ENCODE measurements around the gene COL5A1.

Gene COL5A1

DNA sequence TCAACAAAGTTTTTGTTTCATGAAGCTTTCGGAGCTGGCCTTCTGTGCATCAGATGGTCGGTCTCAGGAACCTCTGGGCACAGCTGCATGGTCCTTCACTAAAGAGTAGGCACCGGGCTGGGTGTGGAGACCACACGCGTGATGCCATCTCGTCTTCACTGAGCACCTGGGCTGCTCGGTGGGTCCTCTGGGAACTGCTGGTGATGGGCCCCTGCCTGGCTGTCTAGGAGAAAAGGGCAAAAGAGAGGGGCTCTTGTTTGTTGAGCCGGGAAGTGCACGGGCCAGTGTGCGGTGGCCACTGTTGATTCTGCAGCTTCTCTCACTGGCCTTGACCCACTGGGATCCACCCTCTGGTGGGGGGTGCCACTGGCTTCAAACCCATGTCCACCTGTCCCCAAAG, 46.0 kb downstream of the COL5A1 start:
- TF ChIP-seq FOXP2 (optimal IDR thresholded peaks at IDR 0.05; ENCODE audit: borderline replicate concordance, extremely low read depth, extremely low read length, insufficient read depth) = no peak
- no peak for TF ChIP-seq SIN3A (IDR thresholded peaks at IDR 0.05; ENCODE audit: borderline replicate concordance, insufficient read depth, low read length)

DNA sequence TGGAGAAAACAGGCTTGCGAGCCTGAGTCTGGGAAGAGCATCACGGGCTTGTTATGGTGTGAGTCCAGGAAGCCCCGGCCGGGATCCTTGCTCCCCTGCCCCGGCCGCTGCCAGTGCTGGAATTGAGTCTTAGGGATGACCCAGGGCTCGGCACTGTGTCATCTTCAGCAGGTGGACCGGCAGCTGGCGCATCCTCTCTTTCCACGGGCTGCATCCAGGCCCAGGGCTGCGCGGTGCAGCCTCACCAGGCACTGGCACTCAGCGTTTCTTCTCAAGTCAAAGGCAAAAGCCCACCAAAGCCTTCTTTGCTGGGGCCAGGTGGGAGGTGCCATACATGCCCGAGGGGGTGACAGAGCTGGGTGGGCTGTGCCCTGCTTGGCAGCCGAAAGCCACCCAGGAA, 46.6 kb downstream of the COL5A1 start:
- TF ChIP-seq TAF1 (IDR thresholded peaks at IDR 0.05; ENCODE audit: borderline replicate concordance, insufficient read depth, low read length) = no peak
- TF ChIP-seq, protein P1, sequence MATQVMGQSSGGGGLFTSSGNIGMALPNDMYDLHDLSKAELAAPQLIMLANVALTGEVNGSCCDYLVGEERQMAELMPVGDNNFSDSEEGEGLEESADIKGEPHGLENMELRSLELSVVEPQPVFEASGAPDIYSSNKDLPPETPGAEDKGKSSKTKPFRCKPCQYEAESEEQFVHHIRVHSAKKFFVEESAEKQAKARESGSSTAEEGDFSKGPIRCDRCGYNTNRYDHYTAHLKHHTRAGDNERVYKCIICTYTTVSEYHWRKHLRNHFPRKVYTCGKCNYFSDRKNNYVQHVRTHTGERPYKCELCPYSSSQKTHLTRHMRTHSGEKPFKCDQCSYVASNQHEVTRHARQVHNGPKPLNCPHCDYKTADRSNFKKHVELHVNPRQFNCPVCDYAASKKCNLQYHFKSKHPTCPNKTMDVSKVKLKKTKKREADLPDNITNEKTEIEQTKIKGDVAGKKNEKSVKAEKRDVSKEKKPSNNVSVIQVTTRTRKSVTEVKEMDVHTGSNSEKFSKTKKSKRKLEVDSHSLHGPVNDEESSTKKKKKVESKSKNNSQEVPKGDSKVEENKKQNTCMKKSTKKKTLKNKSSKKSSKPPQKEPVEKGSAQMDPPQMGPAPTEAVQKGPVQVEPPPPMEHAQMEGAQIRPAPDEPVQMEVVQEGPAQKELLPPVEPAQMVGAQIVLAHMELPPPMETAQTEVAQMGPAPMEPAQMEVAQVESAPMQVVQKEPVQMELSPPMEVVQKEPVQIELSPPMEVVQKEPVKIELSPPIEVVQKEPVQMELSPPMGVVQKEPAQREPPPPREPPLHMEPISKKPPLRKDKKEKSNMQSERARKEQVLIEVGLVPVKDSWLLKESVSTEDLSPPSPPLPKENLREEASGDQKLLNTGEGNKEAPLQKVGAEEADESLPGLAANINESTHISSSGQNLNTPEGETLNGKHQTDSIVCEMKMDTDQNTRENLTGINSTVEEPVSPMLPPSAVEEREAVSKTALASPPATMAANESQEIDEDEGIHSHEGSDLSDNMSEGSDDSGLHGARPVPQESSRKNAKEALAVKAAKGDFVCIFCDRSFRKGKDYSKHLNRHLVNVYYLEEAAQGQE (IDR thresholded peaks at IDR 0.05; ENCODE audit: insufficient read depth in 1 of 2, low read depth in 2 of 2, low read length in 2 of 2) = no peak
- no peak for TF ChIP-seq SIN3A (IDR thresholded peaks at IDR 0.05; ENCODE audit: borderline replicate concordance, insufficient read depth, low read length)
- TF ChIP-seq FOXP2 (optimal IDR thresholded peaks at IDR 0.05; ENCODE audit: borderline replicate concordance, extremely low read depth, extremely low read length, insufficient read depth) = no peak
- TF ChIP-seq POLR2AphosphoS5 (IDR thresholded peaks at IDR 0.05; ENCODE audit: low read depth, low read length) = no peak

DNA sequence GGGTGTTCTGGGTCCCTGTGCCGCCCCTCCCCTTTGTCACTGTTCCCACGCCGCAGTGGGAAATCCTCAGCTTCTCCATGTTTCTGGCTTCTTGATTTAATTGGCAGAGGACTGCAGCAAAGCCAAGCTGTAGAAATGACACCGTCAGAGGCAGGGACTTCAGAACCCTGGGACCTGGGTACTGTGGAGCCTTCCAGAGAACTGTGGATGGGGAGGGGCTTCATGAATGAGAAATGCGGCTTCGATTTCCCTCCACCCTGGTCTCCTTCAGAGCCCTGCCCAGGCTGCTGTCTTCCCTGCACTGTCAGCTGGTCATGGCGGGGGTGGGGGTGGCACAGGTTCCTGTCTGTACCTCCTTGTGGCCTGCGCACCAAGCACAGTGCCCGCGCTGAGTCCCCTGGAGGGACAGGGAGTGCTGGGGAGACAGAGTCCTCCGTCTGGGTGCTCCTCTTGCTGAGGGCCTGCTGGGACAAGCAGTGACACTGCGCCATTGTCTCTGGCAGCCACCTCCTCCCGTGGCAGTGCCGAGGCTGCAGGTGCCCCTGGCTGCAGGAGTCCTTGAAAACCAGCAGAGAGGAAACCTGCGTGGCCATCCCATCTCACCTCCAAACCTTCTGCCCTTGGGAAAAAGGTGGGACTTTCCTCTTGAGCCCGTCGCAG, 47.2 kb downstream of the COL5A1 start:
- no peak for TF ChIP-seq FOXP2 (optimal IDR thresholded peaks at IDR 0.05; ENCODE audit: borderline replicate concordance, extremely low read depth, extremely low read length, insufficient read depth)

DNA sequence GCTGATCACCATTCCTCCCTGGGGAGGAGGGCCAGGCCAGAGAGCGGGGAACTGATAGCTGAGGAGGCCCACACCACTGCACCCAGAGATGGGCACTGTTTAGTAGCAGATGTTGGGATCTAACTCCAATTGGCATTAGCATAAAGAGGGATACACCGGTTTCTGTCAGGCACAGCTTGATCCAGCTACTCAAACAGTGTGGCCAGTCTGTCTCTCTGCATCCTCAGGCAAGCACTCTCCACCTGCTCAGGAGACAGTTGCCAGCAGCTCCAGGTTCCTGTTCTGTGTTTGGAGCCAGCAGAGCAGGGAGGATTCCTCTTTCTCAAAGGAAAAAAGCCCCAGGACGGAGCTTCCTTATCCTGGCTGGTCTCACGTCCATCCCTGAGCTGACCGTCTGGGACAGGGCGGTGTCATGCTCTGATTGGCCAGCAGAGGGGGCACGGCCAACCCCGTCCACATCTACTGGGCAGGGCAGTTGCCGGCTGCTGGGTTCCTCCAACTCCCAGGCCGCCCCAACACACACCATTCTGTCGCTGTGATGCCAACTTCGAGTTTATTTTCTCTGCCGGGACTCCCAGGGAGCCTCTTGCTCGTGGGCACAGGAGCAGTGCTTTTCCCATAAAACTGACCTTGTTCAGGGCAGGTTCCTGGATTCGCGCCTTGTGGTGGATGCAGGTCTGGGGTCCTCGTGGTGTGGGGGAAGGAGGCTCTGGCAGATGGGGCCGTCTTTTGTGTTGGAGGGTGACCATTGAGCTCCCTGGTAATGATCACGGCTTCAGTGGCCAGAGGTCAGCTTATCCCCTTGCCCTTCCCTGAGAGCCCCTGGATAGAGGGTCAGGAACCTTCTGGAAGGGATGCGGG, 47.9 kb downstream of the COL5A1 start:
- no peak for TF ChIP-seq POLR2AphosphoS5 (IDR thresholded peaks at IDR 0.05; ENCODE audit: low read depth, low read length)
- no peak for TF ChIP-seq FOXP2 (optimal IDR thresholded peaks at IDR 0.05; ENCODE audit: borderline replicate concordance, extremely low read depth, extremely low read length, insufficient read depth)

DNA sequence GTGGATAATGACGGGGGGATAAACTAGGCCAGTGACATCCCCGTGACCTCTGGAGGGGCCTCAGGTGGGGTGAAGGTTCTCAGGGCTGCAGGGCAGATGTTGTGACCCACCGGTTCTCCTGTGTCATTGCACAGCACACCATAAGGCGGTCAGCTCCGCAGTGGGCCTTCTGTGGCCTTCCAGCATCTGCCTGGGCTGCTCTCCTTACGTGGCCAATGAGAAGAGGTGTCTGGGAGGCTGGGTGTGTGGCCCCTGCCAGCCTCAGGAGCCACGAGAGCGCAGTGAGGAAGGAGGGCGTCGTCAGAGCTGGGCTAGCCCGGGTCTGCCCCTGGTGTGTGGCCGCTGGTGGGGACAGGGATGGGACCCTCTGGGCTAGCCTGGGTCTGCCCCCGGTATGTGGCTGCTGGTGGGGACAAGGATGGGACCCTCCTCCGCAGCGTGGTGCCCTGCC, 48.7 kb downstream of the COL5A1 start:
- TF ChIP-seq POLR2AphosphoS5 (IDR thresholded peaks at IDR 0.05; ENCODE audit: low read depth, low read length) = no peak
- TF ChIP-seq, protein P1 (IDR thresholded peaks at IDR 0.05; ENCODE audit: insufficient read depth in 1 of 2, low read depth in 2 of 2, low read length in 2 of 2) = no peak
- TF ChIP-seq TAF1 (IDR thresholded peaks at IDR 0.05; ENCODE audit: borderline replicate concordance, insufficient read depth, low read length) = no peak
- no peak for TF ChIP-seq FOXP2 (optimal IDR thresholded peaks at IDR 0.05; ENCODE audit: borderline replicate concordance, extremely low read depth, extremely low read length, insufficient read depth)
- TF ChIP-seq SIN3A (IDR thresholded peaks at IDR 0.05; ENCODE audit: borderline replicate concordance, insufficient read depth, low read length) = no peak

DNA sequence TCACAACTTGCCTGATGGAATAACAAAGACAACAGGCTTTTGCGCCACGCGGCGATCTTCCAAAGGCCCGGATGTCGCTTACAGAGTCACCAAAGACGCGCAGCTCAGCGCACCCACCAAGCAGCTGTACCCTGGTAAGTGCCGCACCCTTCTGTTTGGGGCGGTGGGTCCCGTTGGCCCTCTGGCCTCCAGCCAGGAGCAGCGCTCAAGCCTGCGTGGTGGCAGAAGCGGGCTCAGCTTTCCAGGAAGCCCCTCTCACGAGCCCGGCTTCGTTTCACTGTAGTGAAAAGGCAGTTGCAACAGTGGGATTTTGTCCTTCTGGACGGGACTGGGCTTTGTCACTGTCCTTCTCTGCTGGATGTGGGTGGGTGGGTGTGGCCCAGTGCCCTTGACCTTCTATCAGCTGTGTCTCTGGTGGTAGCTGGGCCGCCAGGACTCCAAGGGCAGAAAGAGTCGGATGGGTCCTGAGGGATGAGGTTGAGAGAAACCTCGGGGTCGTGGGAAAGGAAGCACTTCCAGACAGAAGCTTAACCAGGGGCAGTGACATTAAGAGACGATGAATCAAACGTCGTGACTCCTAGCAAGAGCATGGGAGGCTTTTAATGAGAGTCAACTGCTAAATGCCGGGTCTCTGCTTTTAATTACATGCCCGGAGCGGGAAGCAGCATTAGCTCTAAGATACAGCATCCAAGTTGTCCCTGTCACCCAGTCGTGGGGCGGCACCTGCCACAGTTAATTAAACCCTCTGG, 49.5 kb downstream of the COL5A1 start:
- TF ChIP-seq SIN3A (IDR thresholded peaks at IDR 0.05; ENCODE audit: borderline replicate concordance, insufficient read depth, low read length) = no peak

DNA sequence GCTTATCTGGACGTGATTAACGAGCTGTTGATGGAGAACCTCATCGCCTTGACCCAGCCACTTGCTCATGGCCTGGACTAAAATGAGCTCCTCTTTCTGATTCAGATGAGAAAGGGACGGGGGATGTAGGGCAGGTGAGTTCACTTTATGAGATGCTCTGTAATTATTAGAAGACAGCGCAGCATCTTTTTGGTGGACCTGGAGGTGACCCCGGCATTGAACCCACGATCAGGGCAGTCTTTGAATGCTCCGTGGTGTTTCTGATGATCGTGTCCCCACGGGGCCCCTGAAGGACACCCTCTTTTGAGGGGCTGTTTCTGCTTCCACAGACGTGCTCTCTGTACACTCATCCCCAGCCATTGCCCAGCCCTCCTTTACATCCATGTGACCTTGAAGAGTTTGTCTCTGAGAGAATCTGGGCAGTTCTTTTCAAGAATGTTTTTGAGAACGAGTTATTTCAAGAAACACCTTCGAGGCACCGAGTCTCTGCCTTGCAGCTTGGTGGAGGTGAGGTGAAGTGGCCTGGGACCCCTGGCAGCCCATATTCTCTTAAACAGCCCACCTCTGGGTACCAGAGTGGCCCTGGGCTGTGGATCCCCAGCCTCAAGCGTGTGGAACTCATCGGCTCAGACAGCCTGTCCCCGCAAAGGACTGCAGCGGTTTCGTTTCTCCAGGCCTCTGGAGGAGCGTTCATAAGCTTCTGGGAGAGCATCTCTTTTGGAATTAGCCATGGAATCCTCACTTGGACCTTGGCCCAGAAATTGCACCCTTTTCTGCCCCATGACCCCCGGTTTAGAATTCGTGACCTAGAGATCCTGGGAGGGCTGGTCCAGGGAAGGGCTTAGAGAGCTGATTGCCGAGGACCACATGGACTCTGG, 50.3 kb downstream of the COL5A1 start:
- TF ChIP-seq FOXP2 (optimal IDR thresholded peaks at IDR 0.05; ENCODE audit: borderline replicate concordance, extremely low read depth, extremely low read length, insufficient read depth) (no peak), TAF1 (IDR thresholded peaks at IDR 0.05; ENCODE audit: borderline replicate concordance, insufficient read depth, low read length) (no peak), SIN3A (IDR thresholded peaks at IDR 0.05; ENCODE audit: borderline replicate concordance, insufficient read depth, low read length) (no peak), POLR2AphosphoS5 (IDR thresholded peaks at IDR 0.05; ENCODE audit: low read depth, low read length) (no peak)
- TF ChIP-seq, protein P1 (IDR thresholded peaks at IDR 0.05; ENCODE audit: insufficient read depth in 1 of 2, low read depth in 2 of 2, low read length in 2 of 2) = no peak

Data from PFSK-1 (cell line).